Panc1 (cell line): ENCODE data around the gene FGGY. TPM values are rescaled to one million over a fixed set of nuclear protein-coding genes. Genes with fewer than 3 reads are reported as not detected.

ENCODE experiments used
- ATAC-seq: fragments of 200-7000 bp; cut with Tn5 transposase; 2 replicates; pipeline ENCODE4 v1.9.1; 2020; ENCODE audit warnings: mild to moderate bottlenecking, moderate library complexity
- BruUV-seq: library from RNA; stranded (reverse); fragments of 400-500 nt; replicated peaks from 2 replicates; lab custom pipeline; 2021; lab: Mats Ljungman, UMichigan
- CTCF ChIA-PET: fragments of 300-600 bp; sonication (Branson Sonifier 250); formaldehyde crosslinking; loops from one replicate; lab custom pipeline; 2022; ENCODE audit warnings: antibody characterized with exemption; lab: Charles Lee
- POLR2A ChIA-PET: fragments of 300-600 bp; sonication (Branson Sonifier 250); formaldehyde crosslinking; loops from one replicate; lab custom pipeline; 2022; ENCODE audit warnings: antibody characterized with exemption; lab: Charles Lee
- DNase-seq: peaks from one replicate; pipeline ENCODE4 v3.0.0-alpha.2; 2010; ENCODE audit warnings: low read depth, low spot score
- H3K27ac ChIP-seq: 2 replicates; pipeline ENCODE4 v1.5.1; 2011; ENCODE audit warnings: mild to moderate bottlenecking, low read length, inconsistent platforms
- H3K27me3 ChIP-seq: fragments of 200-500 bp; sonication (Bioruptor generic); 2 replicates; pipeline ENCODE4 v1.6.0; 2014; ENCODE audit warnings: low read length, inconsistent platforms; ENCODE audit not compliant: control insufficient read depth, insufficient read depth
- H3K36me3 ChIP-seq: fragments of 200-500 bp; sonication (Bioruptor generic); 2 replicates; pipeline ENCODE4 v1.5.1; 2014; ENCODE audit warnings: inconsistent platforms, mild to moderate bottlenecking, low read length, moderate library complexity; ENCODE audit not compliant: control insufficient read depth, insufficient read depth
- H3K4me1 ChIP-seq: 2 replicates; pipeline ENCODE4 v1.5.1; 2011; ENCODE audit warnings: inconsistent platforms, mild to moderate bottlenecking, low read length, moderate library complexity; ENCODE audit not compliant: control insufficient read depth, insufficient read depth
- H3K4me3 ChIP-seq, 2 experiments: 2 replicates each; pipeline ENCODE4 v1.5.1; 2011 to 2012; ENCODE audit warnings: low read depth in 2 of 2, low read length in 2 of 2, mild to moderate bottlenecking in 2 of 2, inconsistent platforms in 1 of 2, moderate library complexity in 1 of 2
- H3K9me3 ChIP-seq: fragments of 200-500 bp; sonication (Bioruptor generic); 2 replicates; pipeline ENCODE4 v1.5.1; 2014; ENCODE audit warnings: low read depth, mild to moderate bottlenecking, inconsistent platforms, low read length, moderate library complexity; ENCODE audit not compliant: control insufficient read depth, insufficient read depth
- CTCF ChIP-seq: fragments of 450-650 bp; IDR thresholded peaks from 2 replicates; pipeline ENCODE4 v1.5.1; 2017; ENCODE audit warnings: mild to moderate bottlenecking
- POLR2AphosphoS5 ChIP-seq: IDR thresholded peaks from 2 replicates; pipeline ENCODE4 v1.6.1; 2012; ENCODE audit warnings: mild to moderate bottlenecking, low read depth, low read length, moderate library complexity
- SIN3A ChIP-seq: IDR thresholded peaks from 2 replicates; pipeline ENCODE4 v1.6.1; 2012; ENCODE audit warnings: low read depth, mild to moderate bottlenecking, low read length, moderate library complexity, borderline replicate concordance; ENCODE audit not compliant: insufficient read depth
- TCF7L2 ChIP-seq: IDR thresholded peaks from 2 replicates; pipeline ENCODE4 v1.6.1; 2011; ENCODE audit warnings: mild to moderate bottlenecking, low read depth, low read length, inconsistent platforms
- in situ Hi-C: cut with HindIII; loops from 2 replicates; pipeline ENCODE4 v1.10.0; 2016; ENCODE audit warnings: low sequenced_read_pairs, low pct_unique_long_range_greater_than_20kb
- intact Hi-C: fragments of 100-400 bp; cut with micrococcal nuclease; formaldehyde crosslinking; loops from one replicate; pipeline ENCODE4 v1.10.0; 2022; ENCODE audit not compliant: unreplicated experiment
- total RNA-seq: library from RNA; stranded (reverse); gene quantifications from one replicate; pipeline ENCODE4 v1.2.1, GENCODE V29; 2021; ENCODE audit not compliant: unreplicated experiment
- TF ChIP-seq, protein P1 (sequence below), 2 experiments: IDR thresholded peaks; 2 replicates each; pipeline ENCODE4 v1.6.1; 2011 to 2012; ENCODE audit warnings: low read depth in 2 of 2, control low read depth in 1 of 2, low read length in 1 of 2, mild to moderate bottlenecking in 1 of 2, moderate library complexity in 1 of 2; ENCODE audit not compliant: insufficient read depth in 1 of 2

The FGGY gene
- total RNA-seq, 1 experiment from 2014 or later = 15.5 TPM

GRCh38 chr1:59520827-59521418 is 224.0 kb downstream of the FGGY start:
- H3K4me1 ChIP-seq = no peaks in the 10 kb centered on the region
- in situ Hi-C loops (no loop called here), intact Hi-C loops (no loop called here)
- H3K27ac ChIP-seq = no peak overlapping the region
- DNase-seq = no peak
- TF ChIP-seq CTCF (no peak), SIN3A (no peak), TCF7L2 (no peak), POLR2AphosphoS5 (no peak)
- TF ChIP-seq, protein P1, sequence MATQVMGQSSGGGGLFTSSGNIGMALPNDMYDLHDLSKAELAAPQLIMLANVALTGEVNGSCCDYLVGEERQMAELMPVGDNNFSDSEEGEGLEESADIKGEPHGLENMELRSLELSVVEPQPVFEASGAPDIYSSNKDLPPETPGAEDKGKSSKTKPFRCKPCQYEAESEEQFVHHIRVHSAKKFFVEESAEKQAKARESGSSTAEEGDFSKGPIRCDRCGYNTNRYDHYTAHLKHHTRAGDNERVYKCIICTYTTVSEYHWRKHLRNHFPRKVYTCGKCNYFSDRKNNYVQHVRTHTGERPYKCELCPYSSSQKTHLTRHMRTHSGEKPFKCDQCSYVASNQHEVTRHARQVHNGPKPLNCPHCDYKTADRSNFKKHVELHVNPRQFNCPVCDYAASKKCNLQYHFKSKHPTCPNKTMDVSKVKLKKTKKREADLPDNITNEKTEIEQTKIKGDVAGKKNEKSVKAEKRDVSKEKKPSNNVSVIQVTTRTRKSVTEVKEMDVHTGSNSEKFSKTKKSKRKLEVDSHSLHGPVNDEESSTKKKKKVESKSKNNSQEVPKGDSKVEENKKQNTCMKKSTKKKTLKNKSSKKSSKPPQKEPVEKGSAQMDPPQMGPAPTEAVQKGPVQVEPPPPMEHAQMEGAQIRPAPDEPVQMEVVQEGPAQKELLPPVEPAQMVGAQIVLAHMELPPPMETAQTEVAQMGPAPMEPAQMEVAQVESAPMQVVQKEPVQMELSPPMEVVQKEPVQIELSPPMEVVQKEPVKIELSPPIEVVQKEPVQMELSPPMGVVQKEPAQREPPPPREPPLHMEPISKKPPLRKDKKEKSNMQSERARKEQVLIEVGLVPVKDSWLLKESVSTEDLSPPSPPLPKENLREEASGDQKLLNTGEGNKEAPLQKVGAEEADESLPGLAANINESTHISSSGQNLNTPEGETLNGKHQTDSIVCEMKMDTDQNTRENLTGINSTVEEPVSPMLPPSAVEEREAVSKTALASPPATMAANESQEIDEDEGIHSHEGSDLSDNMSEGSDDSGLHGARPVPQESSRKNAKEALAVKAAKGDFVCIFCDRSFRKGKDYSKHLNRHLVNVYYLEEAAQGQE (IDR thresholded peaks at IDR 0.05; ENCODE audit: insufficient read depth in 1 of 2, low read depth in 2 of 2, low read length in 1 of 2) = no peak
- ChIA-PET POLR2A (no interaction called here), CTCF (interaction anchor here (0.7 kb wide), 1 partner anchor 786 kb away, joined by 7 read pairs; no protein-coding TSS in a partner anchor)
- H3K4me3 ChIP-seq = no peak overlapping the region
- ATAC-seq = no peak
- H3K27me3 ChIP-seq = no peaks in the 10 kb centered on the region
- no TSS peak for BruUV-seq
- no peaks in the 10 kb centered on the region for H3K36me3 ChIP-seq
- no peaks in the 10 kb centered on the region for H3K9me3 ChIP-seq

DNA sequence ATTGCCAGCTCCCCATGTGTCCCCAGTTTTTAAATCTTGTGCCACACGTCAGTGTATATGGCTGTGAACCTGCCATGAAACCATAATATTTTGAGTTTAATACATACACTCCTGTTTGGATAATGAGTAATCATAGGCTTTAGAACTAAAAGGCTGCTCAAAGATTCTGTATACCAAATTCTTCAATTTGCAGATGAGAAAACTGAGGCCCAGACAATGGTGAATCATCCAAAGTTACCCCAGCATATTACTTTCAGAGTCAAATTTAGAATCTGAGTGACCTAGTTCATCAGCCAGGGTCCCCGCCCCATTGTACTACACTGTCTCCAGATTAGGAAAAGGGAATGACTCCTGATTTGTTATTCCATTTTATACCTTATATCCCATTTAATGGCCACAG is 224.6 kb downstream of the FGGY start:
- TF ChIP-seq, protein P1 (IDR thresholded peaks at IDR 0.05; ENCODE audit: insufficient read depth in 1 of 2, low read depth in 2 of 2, low read length in 1 of 2) = no peak
- TF ChIP-seq CTCF = no peak
- TF ChIP-seq TCF7L2 = no peak
- TF ChIP-seq POLR2AphosphoS5 = no peak
- TF ChIP-seq SIN3A = no peak
- POLR2A ChIA-PET = no interaction called here
- H3K27ac ChIP-seq = no peak overlapping the region
- no peak for ATAC-seq
- H3K36me3 ChIP-seq = no peaks in the 10 kb centered on the region
- CTCF ChIA-PET = no interaction called here
- BruUV-seq = no TSS peak
- in situ Hi-C loops = no loop called here
- H3K27me3 ChIP-seq = no peaks in the 10 kb centered on the region
- H3K4me1 ChIP-seq = no peaks in the 10 kb centered on the region
- intact Hi-C loops = no loop called here
- no peak overlapping the region for H3K4me3 ChIP-seq
- no peaks in the 10 kb centered on the region for H3K9me3 ChIP-seq
- DNase-seq = no peak
